Astrocyte of the cerebellum (primary cell): Measurements from ENCODE around the gene KCTD7.
"Not testable (repeated sequence)": the region's sequence is repeated elsewhere in the genome, so short reads cannot be mapped to it uniquely, and the experiment has no call there.

Experiments used
- DNase-seq: peaks from one replicate; pipeline ENCODE4 v3.0.0-alpha.2; 2011; ENCODE audit warnings: low read depth
- H3K4me3 ChIP-seq: 2 replicates; pipeline ENCODE4 v1.5.1; 2011; ENCODE audit warnings: mild to moderate bottlenecking, low read depth, low read length, moderate library complexity
- CTCF ChIP-seq: IDR thresholded peaks from 2 replicates; pipeline ENCODE4 v1.5.1; 2012; ENCODE audit warnings: low read length, low read depth, moderate library complexity, mild to moderate bottlenecking; ENCODE audit errors: missing control alignments
- in situ Hi-C: cut with HindIII; loops from 2 replicates; pipeline ENCODE4 v1.10.0; 2017; ENCODE audit warnings: low sequenced_read_pairs

KCTD7 gene

DNA sequence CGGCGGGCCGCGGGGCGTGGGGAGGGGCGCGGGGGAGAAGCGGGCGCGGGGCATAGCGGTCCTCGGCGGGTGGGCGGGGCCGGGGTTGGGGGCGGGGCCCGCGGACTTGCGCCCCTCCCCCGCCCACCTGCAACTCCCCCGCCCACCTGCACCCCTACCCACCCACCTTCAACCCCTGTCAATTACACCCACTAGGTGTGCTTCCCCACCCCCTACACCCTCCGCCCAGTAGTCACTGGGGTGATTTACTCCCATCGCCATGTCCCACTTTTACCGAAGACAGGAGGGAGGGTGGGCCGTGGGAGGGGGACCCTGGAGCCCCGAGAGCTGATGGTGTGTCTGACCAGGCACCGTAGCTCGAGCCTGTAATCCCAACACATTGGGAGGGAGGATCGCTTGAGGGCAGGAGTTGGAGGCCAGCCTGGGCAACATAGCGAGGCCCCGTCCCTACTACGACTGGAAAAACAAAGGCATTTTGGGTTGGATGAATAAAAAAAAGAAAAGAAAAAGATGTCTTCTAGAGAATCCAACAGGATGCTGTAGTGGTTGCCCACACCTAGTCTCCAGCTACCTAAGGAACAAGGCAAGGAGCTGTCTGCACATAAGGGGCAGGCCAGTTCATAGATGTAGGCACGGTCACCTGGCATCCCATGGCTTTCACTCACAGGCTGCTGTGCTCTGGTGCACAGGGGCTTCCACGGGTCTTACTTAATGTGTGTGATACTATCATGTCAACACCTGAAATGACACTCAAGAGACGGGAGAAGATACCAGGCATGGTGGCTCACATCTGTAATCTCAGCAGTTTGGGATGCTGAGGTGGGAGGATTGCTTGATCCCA lies 761 bp downstream of the KCTD7 start:
- no peak for TF ChIP-seq CTCF
- H3K4me3 ChIP-seq = peak overlapping the region; percentile 81
- no peak for DNase-seq
- in situ Hi-C loops = no loop called here

DNA sequence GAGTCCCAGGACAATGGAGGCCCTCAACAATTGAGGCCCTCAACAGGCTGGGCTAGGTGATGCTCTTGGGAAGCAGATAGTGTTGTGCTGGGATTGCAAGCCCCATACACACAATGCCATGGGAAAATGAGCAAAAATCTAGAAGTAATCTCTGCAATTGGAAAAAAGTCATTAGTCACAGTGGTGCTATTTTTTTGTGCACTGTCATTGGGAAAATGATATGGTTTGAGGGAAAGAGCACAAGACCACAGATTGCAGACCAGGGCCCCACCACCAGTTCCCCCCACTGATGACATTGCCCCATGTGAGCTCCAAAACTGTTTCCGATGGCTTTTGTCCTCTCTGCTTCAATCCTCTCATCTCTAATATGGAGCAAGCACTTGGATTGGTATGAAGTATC lies 1.9 kb downstream of the KCTD7 start:
- in situ Hi-C loops = no loop called here
- no peak overlapping the region for H3K4me3 ChIP-seq
- no peak for DNase-seq
- no peak for TF ChIP-seq CTCF

- no peak for TF ChIP-seq CTCF
- in situ Hi-C loops = no loop called here
- no peak overlapping the region for H3K4me3 ChIP-seq
- DNase-seq = no peak
Observed at GRCh38 chr7:66631471-66631870, 2.8 kb downstream of the KCTD7 start.

- no peak for DNase-seq
- H3K4me3 ChIP-seq = no peak overlapping the region
- no peak for TF ChIP-seq CTCF
- in situ Hi-C loops = no loop called here
Observed at GRCh38 chr7:66634816-66635215, 6.1 kb downstream of the KCTD7 start.

GRCh38 chr7:66635322-66635981 lies 6.8 kb downstream of the KCTD7 start:
- in situ Hi-C loops, DNase-seq, H3K4me3 ChIP-seq: not testable (repeated sequence)

GRCh38 chr7:66635982-66636546 lies 7.4 kb downstream of the KCTD7 start:
- in situ Hi-C loops, H3K4me3 ChIP-seq, DNase-seq: not testable (repeated sequence)

DNA sequence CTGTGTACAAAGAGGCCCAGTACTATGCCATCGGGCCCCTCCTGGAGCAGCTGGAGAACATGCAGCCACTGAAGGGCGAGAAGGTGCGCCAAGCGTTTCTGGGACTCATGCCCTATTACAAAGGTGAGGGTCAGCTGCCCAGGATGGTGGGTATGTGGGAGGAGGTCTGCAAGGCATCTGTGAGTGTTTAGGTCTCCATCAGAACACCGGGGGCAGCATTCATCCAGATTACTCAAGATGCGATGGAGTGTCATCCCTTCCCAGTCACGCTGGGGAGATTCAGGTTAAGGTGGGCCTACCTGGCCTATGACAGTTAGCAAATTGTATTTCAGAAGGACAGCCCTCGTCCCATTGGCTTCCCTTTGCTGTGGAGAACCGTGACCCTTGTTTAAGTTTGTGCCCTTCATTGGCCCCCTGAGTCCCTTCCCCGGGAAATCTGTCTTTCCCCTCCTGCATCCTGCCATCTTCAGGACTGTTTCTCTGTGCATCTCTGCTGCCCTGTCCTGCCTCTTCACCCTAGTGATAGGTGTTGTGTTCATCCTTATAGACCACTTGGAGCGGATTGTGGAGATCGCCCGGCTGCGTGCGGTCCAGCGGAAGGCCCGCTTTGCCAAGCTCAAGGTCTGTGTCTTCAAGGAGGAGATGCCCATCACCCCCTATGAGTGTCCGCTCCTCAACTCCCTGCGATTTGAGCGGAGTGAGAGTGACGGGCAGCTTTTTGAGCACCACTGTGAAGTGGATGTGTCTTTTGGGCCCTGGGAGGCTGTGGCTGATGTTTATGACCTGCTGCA lies 9.8 kb downstream of the KCTD7 start:
- DNase-seq = no peak
- no peak overlapping the region for H3K4me3 ChIP-seq
- in situ Hi-C loops = no loop called here
- no peak for TF ChIP-seq CTCF
